WTC11 (cell line): ENCODE results near the gene RPS6KA2. TPM values are rescaled to one million over a fixed set of nuclear protein-coding genes. Genes with fewer than 3 reads are reported as not detected.

Experiments used
- ATAC-seq: fragments of 200-7000 bp; cut with Tn5 transposase; 2 replicates; pipeline ENCODE4 v1.10.0; 2021; ENCODE audit warnings: mild to moderate bottlenecking, moderate library complexity
- CTCF ChIA-PET: fragments of 300-600 bp; sonication (Branson Sonifier 250); formaldehyde crosslinking; loops from one replicate; lab custom pipeline; 2021; ENCODE audit warnings: antibody characterized with exemption; lab: Charles Lee
- POLR2A ChIA-PET: fragments of 350-600 bp; sonication (Branson Sonifier 250); formaldehyde crosslinking; loops from one replicate; lab custom pipeline; 2021; ENCODE audit warnings: antibody characterized with exemption; lab: Charles Lee
- DNase-seq: peaks from one replicate; pipeline ENCODE4 v3.0.0; 2021; ENCODE audit warnings: low spot score
- H3K27ac Mint-ChIP-seq: 2 replicates; pipeline ENCODE4 v1.8.0; 2021; ENCODE audit warnings: mixed read lengths
- H3K27me3 Mint-ChIP-seq: 2 replicates; pipeline ENCODE4 v1.8.0; 2021; ENCODE audit warnings: low read depth, mild to moderate bottlenecking, moderate library complexity, mixed read lengths
- H3K36me3 Mint-ChIP-seq: 2 replicates; pipeline ENCODE4 v1.8.0; 2021; ENCODE audit warnings: mixed read lengths
- H3K4me1 Mint-ChIP-seq: 2 replicates; pipeline ENCODE4 v1.8.0; 2022; ENCODE audit warnings: mixed read lengths
- H3K4me3 Mint-ChIP-seq: 2 replicates; pipeline ENCODE4 v1.8.0; 2021; ENCODE audit warnings: mild to moderate bottlenecking, moderate library complexity, mixed read lengths
- H3K9me3 Mint-ChIP-seq: 2 replicates; pipeline ENCODE4 v1.8.0; 2021; ENCODE audit warnings: mixed read lengths
- ELF4 ChIP-seq: sonication (generic); formaldehyde crosslinking; IDR thresholded peaks from 2 replicates; pipeline ENCODE4 v1.8.1; 2022; ENCODE audit warnings: low read depth, mild to moderate bottlenecking, moderate library complexity, missing genetic modification reagents
- EMX1 ChIP-seq: fragments of 250-450 bp; sonication (Bioruptor Pico); IDR thresholded peaks from 2 replicates; pipeline ENCODE4 v1.8.0; 2021; ENCODE audit warnings: mild to moderate bottlenecking
- ETV6 ChIP-seq: sonication (generic); formaldehyde crosslinking; IDR thresholded peaks from 2 replicates; pipeline ENCODE4 v1.8.1; 2022; ENCODE audit warnings: mild to moderate bottlenecking, missing genetic modification reagents
- GRHL2 ChIP-seq: fragments of 250-450 bp; sonication (Bioruptor Pico); IDR thresholded peaks from 2 replicates; pipeline ENCODE4 v1.8.0; 2022; ENCODE audit warnings: mild to moderate bottlenecking, moderate library complexity; ENCODE audit not compliant: insufficient replicate concordance, severe bottlenecking
- GTF2I ChIP-seq: fragments of 250-450 bp; sonication (Bioruptor Pico); conservative IDR thresholded peaks from 2 replicates; pipeline ENCODE4 v1.4.0; 2021; ENCODE audit warnings: mild to moderate bottlenecking
- JAZF1 ChIP-seq: fragments of 250-450 bp; sonication (Bioruptor Pico); IDR thresholded peaks from 2 replicates; pipeline ENCODE4 v1.9.0; 2021; ENCODE audit warnings: moderate library complexity, mild to moderate bottlenecking, inconsistent platforms
- JUN ChIP-seq: sonication (generic); formaldehyde crosslinking; IDR thresholded peaks from 2 replicates; pipeline ENCODE4 v1.8.0; 2023; ENCODE audit warnings: mild to moderate bottlenecking, missing genetic modification reagents
- NFE2L1 ChIP-seq: sonication (generic); formaldehyde crosslinking; IDR thresholded peaks from 2 replicates; pipeline ENCODE4 v1.8.1; 2023; ENCODE audit warnings: missing genetic modification reagents
- NR2C2 ChIP-seq: sonication (generic); formaldehyde crosslinking; IDR thresholded peaks from 2 replicates; pipeline ENCODE4 v1.8.0; 2022; ENCODE audit warnings: mild to moderate bottlenecking, missing genetic modification reagents
- NR3C1 ChIP-seq: sonication (generic); formaldehyde crosslinking; conservative IDR thresholded peaks from 2 replicates; pipeline ENCODE4 v1.8.1; 2023; ENCODE audit warnings: low read depth, mild to moderate bottlenecking, missing genetic modification reagents
- SMAD4 ChIP-seq: sonication (generic); formaldehyde crosslinking; IDR thresholded peaks from 2 replicates; pipeline ENCODE4 v1.8.0; 2022; ENCODE audit warnings: mild to moderate bottlenecking, missing genetic modification reagents
- TEAD1 ChIP-seq: sonication (generic); formaldehyde crosslinking; IDR thresholded peaks from 2 replicates; pipeline ENCODE4 v1.8.0; 2022; ENCODE audit warnings: mild to moderate bottlenecking, missing genetic modification reagents
- ZBTB21 ChIP-seq: sonication (generic); formaldehyde crosslinking; IDR thresholded peaks from 2 replicates; pipeline ENCODE4 v1.8.1; 2023; ENCODE audit warnings: mild to moderate bottlenecking, missing genetic modification reagents, borderline replicate concordance
- ZNF219 ChIP-seq: sonication (generic); formaldehyde crosslinking; IDR thresholded peaks from 2 replicates; pipeline ENCODE4 v1.8.0; 2023; ENCODE audit warnings: missing genetic modification reagents, mild to moderate bottlenecking, borderline replicate concordance
- ZNF263 ChIP-seq: sonication (generic); formaldehyde crosslinking; IDR thresholded peaks from 2 replicates; pipeline ENCODE4 v1.8.1; 2022; ENCODE audit warnings: low read depth, mild to moderate bottlenecking, moderate library complexity, missing genetic modification reagents
- ZNF671 ChIP-seq: fragments of 250-450 bp; sonication (Bioruptor Pico); IDR thresholded peaks from 2 replicates; pipeline ENCODE4 v1.8.0; 2021; ENCODE audit warnings: mild to moderate bottlenecking
- total RNA-seq: library from RNA; stranded (reverse); gene quantifications from 3 replicates; pipeline ENCODE4 v1.2.3, GENCODE V29; 2021
- TF ChIP-seq, protein P1 (sequence below): sonication (generic); formaldehyde crosslinking; IDR thresholded peaks from 2 replicates; pipeline ENCODE4 v1.8.1; 2022; ENCODE audit warnings: mild to moderate bottlenecking, missing genetic modification reagents, moderate library complexity, borderline replicate concordance
- TF ChIP-seq, protein P2 (sequence below): sonication (generic); formaldehyde crosslinking; IDR thresholded peaks from 2 replicates; pipeline ENCODE4 v1.8.0; 2022; ENCODE audit warnings: mild to moderate bottlenecking, missing genetic modification reagents
- TF ChIP-seq, protein P3 (sequence below): sonication (generic); formaldehyde crosslinking; IDR thresholded peaks from 2 replicates; pipeline ENCODE4 v1.8.1; 2023; ENCODE audit warnings: mild to moderate bottlenecking, missing genetic modification reagents
- TF ChIP-seq, protein P4 (sequence below): sonication (generic); formaldehyde crosslinking; IDR thresholded peaks from 2 replicates; pipeline ENCODE4 v1.8.0; 2023; ENCODE audit warnings: missing genetic modification reagents, mild to moderate bottlenecking, borderline replicate concordance
- TF ChIP-seq, protein P5 (sequence below): sonication (generic); formaldehyde crosslinking; IDR thresholded peaks from 2 replicates; pipeline ENCODE4 v1.8.1; 2023; ENCODE audit warnings: mild to moderate bottlenecking, missing genetic modification reagents, borderline replicate concordance
- TF ChIP-seq, protein P6 (sequence below): sonication (generic); formaldehyde crosslinking; IDR thresholded peaks from 2 replicates; pipeline ENCODE4 v1.8.1; 2022; ENCODE audit warnings: mild to moderate bottlenecking, moderate library complexity, missing genetic modification reagents

RPS6KA2 gene
- total RNA-seq, 1 experiment from 2014 or later = 24.2 TPM

DNA sequence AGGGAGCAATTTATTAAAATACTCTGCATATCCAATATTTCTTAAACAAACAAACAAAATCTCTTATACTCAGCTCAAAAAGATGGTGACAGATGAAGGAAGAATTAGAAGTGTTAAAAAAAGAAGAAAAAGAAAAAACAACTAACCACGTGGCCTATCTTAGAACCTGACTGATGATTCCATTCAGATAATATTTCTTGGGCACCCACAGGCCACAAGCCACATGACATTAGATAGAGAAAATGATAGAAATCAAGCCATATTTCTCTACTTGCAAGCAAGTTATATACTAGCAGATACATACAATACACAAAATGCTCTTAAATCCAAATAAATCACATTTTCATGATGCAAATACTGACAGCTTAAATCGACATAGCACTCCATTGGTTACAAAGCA is 26.1 kb downstream of the RPS6KA2 start:
- Mint-ChIP-seq H3K4me3 (no peak overlapping the region), H3K27me3 (no peaks in the 10 kb centered on the region), H3K27ac (no peak overlapping the region), H3K9me3 (no peaks in the 10 kb centered on the region), H3K4me1 (peaks cover 42% of the 10 kb centered on the region), H3K36me3 (no peaks in the 10 kb centered on the region)
- TF ChIP-seq ZNF263 (CRISPR knock-in tag) (no peak), ZBTB21 (CRISPR knock-in tag) (no peak), NR2C2 (CRISPR knock-in tag) (no peak), ZNF671 (CRISPR knock-in tag) (no peak), EMX1 (CRISPR knock-in tag) (no peak), JAZF1 (CRISPR knock-in tag) (no peak)
- TF ChIP-seq, protein P1, sequence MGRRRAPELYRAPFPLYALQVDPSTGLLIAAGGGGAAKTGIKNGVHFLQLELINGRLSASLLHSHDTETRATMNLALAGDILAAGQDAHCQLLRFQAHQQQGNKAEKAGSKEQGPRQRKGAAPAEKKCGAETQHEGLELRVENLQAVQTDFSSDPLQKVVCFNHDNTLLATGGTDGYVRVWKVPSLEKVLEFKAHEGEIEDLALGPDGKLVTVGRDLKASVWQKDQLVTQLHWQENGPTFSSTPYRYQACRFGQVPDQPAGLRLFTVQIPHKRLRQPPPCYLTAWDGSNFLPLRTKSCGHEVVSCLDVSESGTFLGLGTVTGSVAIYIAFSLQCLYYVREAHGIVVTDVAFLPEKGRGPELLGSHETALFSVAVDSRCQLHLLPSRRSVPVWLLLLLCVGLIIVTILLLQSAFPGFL (CRISPR knock-in tag) = no peak
- TF ChIP-seq, protein P2, sequence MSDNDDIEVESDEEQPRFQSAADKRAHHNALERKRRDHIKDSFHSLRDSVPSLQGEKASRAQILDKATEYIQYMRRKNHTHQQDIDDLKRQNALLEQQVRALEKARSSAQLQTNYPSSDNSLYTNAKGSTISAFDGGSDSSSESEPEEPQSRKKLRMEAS = no peak
- TF ChIP-seq, protein P3, sequence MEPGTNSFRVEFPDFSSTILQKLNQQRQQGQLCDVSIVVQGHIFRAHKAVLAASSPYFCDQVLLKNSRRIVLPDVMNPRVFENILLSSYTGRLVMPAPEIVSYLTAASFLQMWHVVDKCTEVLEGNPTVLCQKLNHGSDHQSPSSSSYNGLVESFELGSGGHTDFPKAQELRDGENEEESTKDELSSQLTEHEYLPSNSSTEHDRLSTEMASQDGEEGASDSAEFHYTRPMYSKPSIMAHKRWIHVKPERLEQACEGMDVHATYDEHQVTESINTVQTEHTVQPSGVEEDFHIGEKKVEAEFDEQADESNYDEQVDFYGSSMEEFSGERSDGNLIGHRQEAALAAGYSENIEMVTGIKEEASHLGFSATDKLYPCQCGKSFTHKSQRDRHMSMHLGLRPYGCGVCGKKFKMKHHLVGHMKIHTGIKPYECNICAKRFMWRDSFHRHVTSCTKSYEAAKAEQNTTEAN = no peak
- no peak for DNase-seq
- ChIA-PET CTCF (no interaction called here), POLR2A (no interaction called here)
- ATAC-seq = no peak

DNA sequence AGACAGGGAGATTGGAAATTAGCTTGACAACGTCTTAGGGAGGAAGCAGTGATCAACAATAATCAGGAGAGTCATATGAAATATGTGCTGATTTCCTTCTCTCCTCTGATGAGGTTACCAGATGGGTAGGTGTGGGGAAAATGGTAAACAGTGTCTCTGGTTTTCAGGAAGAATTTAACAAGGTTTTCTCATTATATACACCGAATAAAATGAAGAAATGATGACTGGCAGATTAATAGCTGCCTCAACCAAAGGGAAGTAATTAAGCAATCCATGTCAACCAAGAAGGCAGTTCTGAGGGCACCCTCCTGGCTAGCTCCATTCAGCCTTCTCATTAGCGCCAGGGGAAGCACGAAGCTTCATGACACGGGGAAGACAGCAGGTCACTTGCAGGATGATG is 27.8 kb downstream of the RPS6KA2 start:
- Mint-ChIP-seq H3K4me1 (peaks cover 36% of the 10 kb centered on the region), H3K36me3 (no peaks in the 10 kb centered on the region), H3K27ac (no peak overlapping the region), H3K9me3 (no peaks in the 10 kb centered on the region), H3K27me3 (no peaks in the 10 kb centered on the region), H3K4me3 (no peak overlapping the region)
- ChIA-PET POLR2A (no interaction called here), CTCF (interaction anchor here (1.0 to 1.5 kb wide), 2 partner anchors 14 to 114 kb away, joined by 3 read pairs; no protein-coding TSS in a partner anchor)
- ATAC-seq (no peak), DNase-seq (no peak)
- no peak for TF ChIP-seq SMAD4 (CRISPR knock-in tag)
- no peak for TF ChIP-seq TEAD1 (CRISPR knock-in tag)
- TF ChIP-seq, protein P4, sequence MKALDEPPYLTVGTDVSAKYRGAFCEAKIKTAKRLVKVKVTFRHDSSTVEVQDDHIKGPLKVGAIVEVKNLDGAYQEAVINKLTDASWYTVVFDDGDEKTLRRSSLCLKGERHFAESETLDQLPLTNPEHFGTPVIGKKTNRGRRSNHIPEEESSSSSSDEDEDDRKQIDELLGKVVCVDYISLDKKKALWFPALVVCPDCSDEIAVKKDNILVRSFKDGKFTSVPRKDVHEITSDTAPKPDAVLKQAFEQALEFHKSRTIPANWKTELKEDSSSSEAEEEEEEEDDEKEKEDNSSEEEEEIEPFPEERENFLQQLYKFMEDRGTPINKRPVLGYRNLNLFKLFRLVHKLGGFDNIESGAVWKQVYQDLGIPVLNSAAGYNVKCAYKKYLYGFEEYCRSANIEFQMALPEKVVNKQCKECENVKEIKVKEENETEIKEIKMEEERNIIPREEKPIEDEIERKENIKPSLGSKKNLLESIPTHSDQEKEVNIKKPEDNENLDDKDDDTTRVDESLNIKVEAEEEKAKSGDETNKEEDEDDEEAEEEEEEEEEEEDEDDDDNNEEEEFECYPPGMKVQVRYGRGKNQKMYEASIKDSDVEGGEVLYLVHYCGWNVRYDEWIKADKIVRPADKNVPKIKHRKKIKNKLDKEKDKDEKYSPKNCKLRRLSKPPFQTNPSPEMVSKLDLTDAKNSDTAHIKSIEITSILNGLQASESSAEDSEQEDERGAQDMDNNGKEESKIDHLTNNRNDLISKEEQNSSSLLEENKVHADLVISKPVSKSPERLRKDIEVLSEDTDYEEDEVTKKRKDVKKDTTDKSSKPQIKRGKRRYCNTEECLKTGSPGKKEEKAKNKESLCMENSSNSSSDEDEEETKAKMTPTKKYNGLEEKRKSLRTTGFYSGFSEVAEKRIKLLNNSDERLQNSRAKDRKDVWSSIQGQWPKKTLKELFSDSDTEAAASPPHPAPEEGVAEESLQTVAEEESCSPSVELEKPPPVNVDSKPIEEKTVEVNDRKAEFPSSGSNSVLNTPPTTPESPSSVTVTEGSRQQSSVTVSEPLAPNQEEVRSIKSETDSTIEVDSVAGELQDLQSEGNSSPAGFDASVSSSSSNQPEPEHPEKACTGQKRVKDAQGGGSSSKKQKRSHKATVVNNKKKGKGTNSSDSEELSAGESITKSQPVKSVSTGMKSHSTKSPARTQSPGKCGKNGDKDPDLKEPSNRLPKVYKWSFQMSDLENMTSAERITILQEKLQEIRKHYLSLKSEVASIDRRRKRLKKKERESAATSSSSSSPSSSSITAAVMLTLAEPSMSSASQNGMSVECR = no peak
- TF ChIP-seq ETV6 = no peak
- TF ChIP-seq, protein P2 = no peak
- no peak for TF ChIP-seq ELF4 (CRISPR knock-in tag)
- no peak for TF ChIP-seq GTF2I (CRISPR knock-in tag)
- no peak for TF ChIP-seq GRHL2 (CRISPR knock-in tag)
- TF ChIP-seq ZNF219 = no peak
- no peak for TF ChIP-seq NR3C1 (CRISPR knock-in tag)
- TF ChIP-seq, protein P5, sequence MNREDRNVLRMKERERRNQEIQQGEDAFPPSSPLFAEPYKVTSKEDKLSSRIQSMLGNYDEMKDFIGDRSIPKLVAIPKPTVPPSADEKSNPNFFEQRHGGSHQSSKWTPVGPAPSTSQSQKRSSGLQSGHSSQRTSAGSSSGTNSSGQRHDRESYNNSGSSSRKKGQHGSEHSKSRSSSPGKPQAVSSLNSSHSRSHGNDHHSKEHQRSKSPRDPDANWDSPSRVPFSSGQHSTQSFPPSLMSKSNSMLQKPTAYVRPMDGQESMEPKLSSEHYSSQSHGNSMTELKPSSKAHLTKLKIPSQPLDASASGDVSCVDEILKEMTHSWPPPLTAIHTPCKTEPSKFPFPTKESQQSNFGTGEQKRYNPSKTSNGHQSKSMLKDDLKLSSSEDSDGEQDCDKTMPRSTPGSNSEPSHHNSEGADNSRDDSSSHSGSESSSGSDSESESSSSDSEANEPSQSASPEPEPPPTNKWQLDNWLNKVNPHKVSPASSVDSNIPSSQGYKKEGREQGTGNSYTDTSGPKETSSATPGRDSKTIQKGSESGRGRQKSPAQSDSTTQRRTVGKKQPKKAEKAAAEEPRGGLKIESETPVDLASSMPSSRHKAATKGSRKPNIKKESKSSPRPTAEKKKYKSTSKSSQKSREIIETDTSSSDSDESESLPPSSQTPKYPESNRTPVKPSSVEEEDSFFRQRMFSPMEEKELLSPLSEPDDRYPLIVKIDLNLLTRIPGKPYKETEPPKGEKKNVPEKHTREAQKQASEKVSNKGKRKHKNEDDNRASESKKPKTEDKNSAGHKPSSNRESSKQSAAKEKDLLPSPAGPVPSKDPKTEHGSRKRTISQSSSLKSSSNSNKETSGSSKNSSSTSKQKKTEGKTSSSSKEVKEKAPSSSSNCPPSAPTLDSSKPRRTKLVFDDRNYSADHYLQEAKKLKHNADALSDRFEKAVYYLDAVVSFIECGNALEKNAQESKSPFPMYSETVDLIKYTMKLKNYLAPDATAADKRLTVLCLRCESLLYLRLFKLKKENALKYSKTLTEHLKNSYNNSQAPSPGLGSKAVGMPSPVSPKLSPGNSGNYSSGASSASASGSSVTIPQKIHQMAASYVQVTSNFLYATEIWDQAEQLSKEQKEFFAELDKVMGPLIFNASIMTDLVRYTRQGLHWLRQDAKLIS (CRISPR knock-in tag) = no peak
- TF ChIP-seq, protein P6, sequence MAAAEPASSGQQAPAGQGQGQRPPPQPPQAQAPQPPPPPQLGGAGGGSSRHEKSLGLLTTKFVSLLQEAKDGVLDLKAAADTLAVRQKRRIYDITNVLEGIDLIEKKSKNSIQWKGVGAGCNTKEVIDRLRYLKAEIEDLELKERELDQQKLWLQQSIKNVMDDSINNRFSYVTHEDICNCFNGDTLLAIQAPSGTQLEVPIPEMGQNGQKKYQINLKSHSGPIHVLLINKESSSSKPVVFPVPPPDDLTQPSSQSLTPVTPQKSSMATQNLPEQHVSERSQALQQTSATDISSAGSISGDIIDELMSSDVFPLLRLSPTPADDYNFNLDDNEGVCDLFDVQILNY (CRISPR knock-in tag) = no peak
- TF ChIP-seq JUN (CRISPR knock-in tag) = no peak
- TF ChIP-seq NFE2L1 (CRISPR knock-in tag) = no peak
